Measurements from ENCODE around the gene GPR119. TPM values are rescaled to one million over a fixed set of nuclear protein-coding genes. Genes with fewer than 3 reads are reported as not detected.
"Not testable (repeated sequence)": the region's sequence is repeated elsewhere in the genome, so short reads cannot be mapped to it uniquely, and the experiment has no call there.

Gene GPR119
- total and polyA plus RNA-seq, 3 donors from 2014 or later: 0.50 to 0.55 TPM; not detected in 1

DNA sequence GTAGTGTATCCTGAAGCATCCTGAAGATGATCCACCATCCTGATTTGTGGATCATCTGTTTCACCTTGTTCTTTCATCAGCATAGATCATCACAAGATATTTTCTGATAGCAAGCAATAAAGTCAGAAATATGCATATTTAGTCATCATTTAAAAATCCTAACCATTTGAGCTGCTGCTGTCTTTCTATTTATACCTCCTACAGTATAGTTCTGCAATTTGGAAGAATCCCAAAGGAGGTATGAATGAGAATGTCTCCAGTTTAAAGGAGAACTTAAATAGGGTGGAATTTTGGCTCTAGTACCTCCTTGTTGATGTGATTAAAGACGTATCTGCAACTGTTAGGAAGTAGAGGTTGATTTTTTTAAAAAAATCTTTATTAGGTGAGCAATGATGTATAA lies 38.2 kb downstream of the GPR119 start:
- Histone ChIP-seq H3K4me1 (no peaks in the 10 kb centered on the region), H3K36me3 (ENCODE audit: low read depth, missing control alignments) (no peaks in the 10 kb centered on the region), H3K9me3 (no peaks in the 10 kb centered on the region), H3K27me3 (no peaks in the 10 kb centered on the region), H3K27ac (no peak overlapping the region), H3K4me3 (no peak overlapping the region)
- 20 to 55% methylated on average over 1 of the region's 1 CpG for WGBS, 2 donors
- intact Hi-C loops (cut with DNase I; ENCODE audit: low total_unique reads): no loop called here
- no peak for TF ChIP-seq POLR2A (IDR thresholded peaks at IDR 0.05)
- TF ChIP-seq, protein P1, sequence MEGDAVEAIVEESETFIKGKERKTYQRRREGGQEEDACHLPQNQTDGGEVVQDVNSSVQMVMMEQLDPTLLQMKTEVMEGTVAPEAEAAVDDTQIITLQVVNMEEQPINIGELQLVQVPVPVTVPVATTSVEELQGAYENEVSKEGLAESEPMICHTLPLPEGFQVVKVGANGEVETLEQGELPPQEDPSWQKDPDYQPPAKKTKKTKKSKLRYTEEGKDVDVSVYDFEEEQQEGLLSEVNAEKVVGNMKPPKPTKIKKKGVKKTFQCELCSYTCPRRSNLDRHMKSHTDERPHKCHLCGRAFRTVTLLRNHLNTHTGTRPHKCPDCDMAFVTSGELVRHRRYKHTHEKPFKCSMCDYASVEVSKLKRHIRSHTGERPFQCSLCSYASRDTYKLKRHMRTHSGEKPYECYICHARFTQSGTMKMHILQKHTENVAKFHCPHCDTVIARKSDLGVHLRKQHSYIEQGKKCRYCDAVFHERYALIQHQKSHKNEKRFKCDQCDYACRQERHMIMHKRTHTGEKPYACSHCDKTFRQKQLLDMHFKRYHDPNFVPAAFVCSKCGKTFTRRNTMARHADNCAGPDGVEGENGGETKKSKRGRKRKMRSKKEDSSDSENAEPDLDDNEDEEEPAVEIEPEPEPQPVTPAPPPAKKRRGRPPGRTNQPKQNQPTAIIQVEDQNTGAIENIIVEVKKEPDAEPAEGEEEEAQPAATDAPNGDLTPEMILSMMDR (IDR thresholded peaks at IDR 0.05): no peak
- DNase-seq: no peak

DNA sequence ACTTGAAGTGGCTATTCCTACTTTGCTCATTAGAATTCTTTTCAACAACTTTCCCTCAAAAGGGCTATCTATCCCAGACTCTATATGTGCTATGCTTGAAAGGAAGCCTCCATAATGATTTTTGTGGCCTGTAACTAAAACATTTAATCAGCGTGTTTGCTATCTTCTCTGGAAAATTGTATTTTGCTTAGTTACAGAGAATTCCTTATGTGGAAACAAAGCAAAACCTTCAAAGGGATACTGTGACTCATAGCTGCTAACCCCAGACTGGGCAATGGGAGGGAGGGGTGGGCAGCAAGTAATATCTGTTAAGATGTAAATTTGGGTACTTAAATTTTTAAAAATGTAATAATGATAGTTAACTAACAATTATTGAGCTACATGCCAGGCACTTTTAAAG lies 42.1 kb downstream of the GPR119 start:
- WGBS, 2 donors: 81 to 91% methylated on average over 1 of the region's 1 CpG
- intact Hi-C loops (cut with DNase I; ENCODE audit: low total_unique reads): no loop called here

DNA sequence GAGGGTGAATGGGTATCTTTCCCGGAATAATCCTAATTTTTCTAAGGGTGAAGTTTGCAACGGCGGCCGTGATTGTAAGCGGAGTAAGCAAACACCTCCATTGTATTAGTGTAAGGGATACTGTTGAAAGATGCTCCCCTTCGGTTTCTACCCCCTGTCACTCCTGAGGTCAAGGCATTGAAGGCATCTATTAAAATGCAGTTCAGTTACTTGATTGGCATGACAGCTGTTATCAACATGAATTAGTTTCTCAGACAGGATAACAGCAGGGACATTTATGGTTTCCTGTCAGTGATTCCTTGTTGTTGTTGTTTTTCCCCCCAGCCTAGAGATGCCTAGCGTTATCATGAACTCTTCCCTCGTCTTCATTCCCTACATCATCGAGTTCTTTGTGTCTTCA lies 45.2 kb downstream of the GPR119 start:
- 4 to 6% methylated on average over 9 of the region's 9 CpGs for WGBS, 2 donors
- TF ChIP-seq, protein P1 (IDR thresholded peaks at IDR 0.05): no peak
- TF ChIP-seq POLR2A (IDR thresholded peaks at IDR 0.05): no peak

More for the DNA sequence above, 42.1 kb downstream of the GPR119 start:
- H3K4me3 ChIP-seq: no peak overlapping the region
- H3K9me3 ChIP-seq: no peaks in the 10 kb centered on the region
- TF ChIP-seq POLR2A (IDR thresholded peaks at IDR 0.05): no peak
- TF ChIP-seq, protein P1 (IDR thresholded peaks at IDR 0.05): no peak
- no peaks in the 10 kb centered on the region for H3K27me3 ChIP-seq
- no peaks in the 10 kb centered on the region for H3K4me1 ChIP-seq
- H3K36me3 ChIP-seq (ENCODE audit: low read depth, missing control alignments): no peaks in the 10 kb centered on the region
- H3K27ac ChIP-seq: no peak overlapping the region
- DNase-seq: no peak

DNA sequence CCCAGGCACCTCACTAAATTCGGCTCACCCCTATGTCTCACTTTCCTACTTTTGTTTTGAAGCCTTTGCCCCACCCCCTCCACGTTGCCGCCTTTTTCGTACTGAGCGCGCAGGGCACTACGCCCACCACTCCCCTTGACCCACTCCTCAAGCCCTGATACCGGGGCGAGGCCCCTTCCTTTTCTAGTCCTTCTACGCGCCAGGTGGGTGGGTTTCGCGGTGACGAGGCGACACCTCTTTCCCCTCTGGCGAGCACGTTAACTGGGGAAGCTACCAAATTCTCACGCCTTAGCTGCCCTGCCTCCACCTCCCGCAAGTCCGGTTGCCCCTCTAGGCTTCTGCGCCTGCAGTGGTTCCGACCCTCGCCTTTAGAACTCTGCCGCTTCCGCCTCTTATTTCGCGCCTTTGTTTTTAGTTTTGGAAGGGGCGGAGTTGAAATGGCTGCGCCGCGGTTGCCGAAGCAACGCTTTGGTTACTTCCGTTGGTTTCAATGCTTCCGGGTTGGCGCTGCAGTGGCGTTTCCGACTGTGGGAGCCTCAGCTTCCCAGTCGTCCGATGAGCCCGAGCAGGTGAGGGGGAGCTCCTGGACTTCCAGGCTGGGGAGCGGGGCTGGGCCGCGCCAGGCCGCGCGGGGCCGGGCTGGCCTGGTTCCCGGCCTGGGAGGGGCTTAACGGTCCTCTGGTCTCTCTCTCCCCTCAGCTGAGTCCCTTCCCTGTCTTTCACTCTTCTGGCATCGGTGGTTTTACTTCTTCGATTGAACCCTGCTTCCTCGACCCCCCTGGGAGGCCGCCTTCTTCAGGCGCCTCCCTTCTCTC lies 45.9 kb downstream of the GPR119 start, which contains the start of gene SLC25A14:
TSS of gene SLC25A14 (plus strand) at position 512 of the 815 bp plus-strand sequence. CDS start 360 bp downstream, outside the sequence.
- intact Hi-C loops (cut with DNase I; ENCODE audit: low total_unique reads): no loop called here
- H3K4me1 ChIP-seq: no peaks in the 10 kb centered on the region
- H3K27ac ChIP-seq: no peak within 1 kb of the TSS
- 0 to 1% methylated on average over 24 to 54 of the region's 55 CpGs for WGBS, 2 donors
- peak; percentile 86 for DNase-seq
- H3K27me3 ChIP-seq: no peaks in the 10 kb centered on the region
- H3K4me3 ChIP-seq: peak within 1 kb of the TSS; percentile 58 to 74
- TF ChIP-seq, protein P1 (IDR thresholded peaks at IDR 0.05): no peak
- TF ChIP-seq POLR2A (IDR thresholded peaks at IDR 0.05): no peak
- H3K36me3 ChIP-seq (ENCODE audit: low read depth, missing control alignments): no peaks in the 10 kb centered on the region
- no peaks in the 10 kb centered on the region for H3K9me3 ChIP-seq

More for the DNA sequence above, 45.2 kb downstream of the GPR119 start:
- Histone ChIP-seq H3K27ac (no peak overlapping the region), H3K9me3 (no peaks in the 10 kb centered on the region), H3K4me1 (no peaks in the 10 kb centered on the region), H3K36me3 (ENCODE audit: low read depth, missing control alignments) (no peaks in the 10 kb centered on the region), H3K27me3 (no peaks in the 10 kb centered on the region), H3K4me3 (peak overlapping the region; percentile 58 to 74)
- intact Hi-C loops (cut with DNase I; ENCODE audit: low total_unique reads): no loop called here
- no peak for DNase-seq

GRCh38 chrX:130338869-130339268 lies 46.6 kb downstream of the GPR119 start:
- H3K4me1 ChIP-seq; H3K9me3 ChIP-seq; intact Hi-C loops (cut with DNase I; ENCODE audit: low total_unique reads); H3K27ac ChIP-seq; H3K36me3 ChIP-seq (ENCODE audit: low read depth, missing control alignments); H3K27me3 ChIP-seq; DNase-seq: not testable (repeated sequence)
- H3K4me3 ChIP-seq: peak overlapping the region in 1 of 2 donors; percentile 74
- 57 to 61% methylated on average over 8 of the region's 8 CpGs for WGBS, 2 donors

All from testis (tissue), 3 donors.